Lower leg skin (tissue), 4 donors: ENCODE data around the gene PDIA6. TPM values are rescaled to one million over a fixed set of nuclear protein-coding genes. Genes with fewer than 3 reads are reported as not detected.
A peak's percentile ranks its signal among the peaks of the same experiment; 100 is the strongest.

Experiments
- DNase-seq, 2 donors: peaks; one replicate each; pipeline ENCODE4 v3.0.0-alpha.2; 2019; ENCODE audit warnings: low spot score in 2 of 2
- H3K4me3 ChIP-seq: fragments of 200-600 bp; sonication (generic); 2 replicates; pipeline ENCODE4 v1.5.1; 2017; ENCODE audit warnings: mild to moderate bottlenecking, low read depth; ENCODE audit not compliant: poor library complexity, severe bottlenecking
- CTCF ChIP-seq, 3 donors: fragments of 450-650 bp; IDR thresholded peaks; one replicate each; pipeline ENCODE4 v1.5.1; 2016; ENCODE audit warnings: antibody characterized with exemption in 3 of 3, mild to moderate bottlenecking in 3 of 3, moderate library complexity in 2 of 3
- POLR2A ChIP-seq, 2 donors: fragments of 450-650 bp; IDR thresholded peaks; one replicate each; pipeline ENCODE4 v1.6.1; 2016 to 2017; ENCODE audit warnings: antibody characterized with exemption in 2 of 2, mild to moderate bottlenecking in 1 of 2, moderate library complexity in 1 of 2
- WGBS, 2 donors: methylation state at CpG; one replicate each; pipeline ENCODE4 v1.1.5; 2018; 5-methylcytosine and 5-hydroxymethylcytosine counted together
- intact Hi-C: fragments of 100-400 bp; cut with DNase I; formaldehyde crosslinking; loops from one replicate; pipeline ENCODE4 v1.15.0; 2023; ENCODE audit warnings: low total_unique reads
- total RNA-seq, 4 donors: library from RNA; depleted of rRNA; stranded (reverse); fragments of >200 nt; gene quantifications; one replicate each; pipeline ENCODE4 v1.1.0, GENCODE V29; 2016

PDIA6 gene
- total RNA-seq, 4 donors from 2014 or later, result 50.5 to 97.7 (median 73.7) TPM

GRCh38 chr2:10826026-10826425, 13.4 kb upstream of the PDIA6 start:
- 68 to 71% methylated on average over 8 of the region's 8 CpGs for WGBS, 2 donors

GRCh38 chr2:10824191-10824590, 11.6 kb upstream of the PDIA6 start:
- WGBS, 2 donors, result 85 to 86% methylated on average over 3 to 4 of the region's 4 CpGs
- peak in 1 of 2 donors; percentile 18 for DNase-seq

More at GRCh38 chr2:10826026-10826425, 13.4 kb upstream of the PDIA6 start:
- H3K4me3 ChIP-seq, result no peak overlapping the region
- TF ChIP-seq CTCF (IDR thresholded peaks at IDR 0.05), result no peak
- no peak for TF ChIP-seq POLR2A (IDR thresholded peaks at IDR 0.05)
- DNase-seq, result no peak
- intact Hi-C loops, result no loop called here

GRCh38 chr2:10820978-10821695, 8.6 kb upstream of the PDIA6 start:
- intact Hi-C loops, result no loop called here
- 83 to 85% methylated on average over 13 of the region's 13 CpGs for WGBS, 2 donors
- DNase-seq, result peak in 1 of 2 donors; percentile 61
- TF ChIP-seq CTCF (IDR thresholded peaks at IDR 0.05) (no peak), POLR2A (IDR thresholded peaks at IDR 0.05) (no peak)
- H3K4me3 ChIP-seq, result no peak overlapping the region

More at GRCh38 chr2:10824191-10824590, 11.6 kb upstream of the PDIA6 start:
- no peak overlapping the region for H3K4me3 ChIP-seq
- intact Hi-C loops, result no loop called here
- no peak for TF ChIP-seq CTCF (IDR thresholded peaks at IDR 0.05)
- no peak for TF ChIP-seq POLR2A (IDR thresholded peaks at IDR 0.05)

- no peak overlapping the region for H3K4me3 ChIP-seq
- intact Hi-C loops, result no loop called here
- no peak for TF ChIP-seq CTCF (IDR thresholded peaks at IDR 0.05)
- DNase-seq, result peak in 1 of 2 donors; percentile 78
- WGBS, 2 donors, result 62 to 69% methylated on average over 8 of the region's 8 CpGs
Observed at GRCh38 chr2:10820562-10820961, 8.0 kb upstream of the PDIA6 start.

- H3K4me3 ChIP-seq, result no peak overlapping the region
- WGBS, 2 donors, result 93 to 96% methylated on average over 12 of the region's 12 CpGs
- TF ChIP-seq POLR2A (IDR thresholded peaks at IDR 0.05), result no peak
- no peak for TF ChIP-seq CTCF (IDR thresholded peaks at IDR 0.05)
- intact Hi-C loops, result no loop called here
- DNase-seq, result peak in 1 of 2 donors; percentile 50
Observed at GRCh38 chr2:10819714-10820314, 7.2 kb upstream of the PDIA6 start.
